Stimulated activated CD4-positive, alpha-beta T cell treated with anti-CD3 and anti-CD28 coated beads, Interleukin-2, amount 100 ng/mL, for 48 hours (primary cell): ENCODE measurements around the gene TTC36.
"Not testable (repeated sequence)": the region's sequence is repeated elsewhere in the genome, so short reads cannot be mapped to it uniquely, and the experiment has no call there.

Experiments
- DNase-seq, 2 donors: peaks; one replicate each; pipeline ENCODE4 v3.0.0-alpha.2; 2020

TTC36 gene

GRCh38 chr11:118527109-118527508 lies at the start of gene TTC36:
TTC36 (plus strand) TSS chr11:118527474; CDS start chr11:118527495, 21 bp downstream.
- no peak for DNase-seq

GRCh38 chr11:118481238-118481637 lies 46.0 kb upstream of the TTC36 start:
- not testable (repeated sequence) for DNase-seq

- DNase-seq, result no peak
Observed at GRCh38 chr11:118484405-118484804, 42.9 kb upstream of the TTC36 start.

- no peak for DNase-seq
Observed at GRCh38 chr11:118485273-118485672, 42.0 kb upstream of the TTC36 start.

- peak; percentile 77 to 82 for DNase-seq
Observed at GRCh38 chr11:118488480-118489109, 38.7 kb upstream of the TTC36 start.

GRCh38 chr11:118491041-118491440 lies 36.2 kb upstream of the TTC36 start:
- DNase-seq, result no peak

- DNase-seq, result no peak
Observed at GRCh38 chr11:118497831-118498230, 29.4 kb upstream of the TTC36 start.

GRCh38 chr11:118503216-118503615 lies 24.1 kb upstream of the TTC36 start:
- DNase-seq, result no peak

GRCh38 chr11:118511601-118512000 lies 15.7 kb upstream of the TTC36 start:
- DNase-seq, result no peak

- DNase-seq, result no peak
Observed at GRCh38 chr11:118514103-118514502, 13.2 kb upstream of the TTC36 start.

- no peak for DNase-seq
Observed at GRCh38 chr11:118519549-118519948, 7.7 kb upstream of the TTC36 start.

- no peak for DNase-seq
Observed at GRCh38 chr11:118521892-118522311, 5.4 kb upstream of the TTC36 start.

GRCh38 chr11:118522571-118523072 lies 4.7 kb upstream of the TTC36 start:
- no peak for DNase-seq

GRCh38 chr11:118524356-118524755 lies 2.9 kb upstream of the TTC36 start:
- DNase-seq, result no peak

GRCh38 chr11:118524757-118525470 lies 2.4 kb upstream of the TTC36 start:
- no peak for DNase-seq

GRCh38 chr11:118526688-118527087 lies 586 bp upstream of the TTC36 start:
- no peak for DNase-seq

GRCh38 chr11:118528511-118528910 lies 1.2 kb downstream of the TTC36 start:
- DNase-seq, result no peak

GRCh38 chr11:118529584-118530175 lies 2.4 kb downstream of the TTC36 start:
- no peak for DNase-seq

GRCh38 chr11:118530180-118530682 lies 3.0 kb downstream of the TTC36 start:
- DNase-seq, result peak in 1 of 2 donors; percentile 17

- DNase-seq, result peak; percentile 53 to 69
Observed at GRCh38 chr11:118530683-118531596, 3.7 kb downstream of the TTC36 start, which contains the start of gene TMEM25. TMEM25 (plus strand) TSS chr11:118531192; CDS start chr11:118531802, 610 bp downstream.

- no peak for DNase-seq
Observed at GRCh38 chr11:118531597-118532084, 4.4 kb downstream of the TTC36 start.

- DNase-seq, result no peak
Observed at GRCh38 chr11:118532091-118532490, 4.8 kb downstream of the TTC36 start.
